Hindlimb muscle (tissue), 1 donor: ENCODE measurements around the gene JAK2. TPM values are rescaled to one million over a fixed set of nuclear protein-coding genes. Genes with fewer than 3 reads are reported as not detected.
"Not testable (repeated sequence)": the region's sequence is repeated elsewhere in the genome, so short reads cannot be mapped to it uniquely, and the experiment has no call there.

Experiments used
- DNase-seq: peaks from one replicate; pipeline ENCODE4 v3.0.0-alpha.2; 2013
- polyA plus RNA-seq: library from polyadenylated mRNA; unstranded; fragments of 120-200 nt; gene quantifications from one replicate; pipeline ENCODE4 v1.2.1, GENCODE V29; 2013; ENCODE audit not compliant: insufficient read length

The JAK2 gene
- polyA plus RNA-seq, 1 donor, result 12.3 TPM

DNA sequence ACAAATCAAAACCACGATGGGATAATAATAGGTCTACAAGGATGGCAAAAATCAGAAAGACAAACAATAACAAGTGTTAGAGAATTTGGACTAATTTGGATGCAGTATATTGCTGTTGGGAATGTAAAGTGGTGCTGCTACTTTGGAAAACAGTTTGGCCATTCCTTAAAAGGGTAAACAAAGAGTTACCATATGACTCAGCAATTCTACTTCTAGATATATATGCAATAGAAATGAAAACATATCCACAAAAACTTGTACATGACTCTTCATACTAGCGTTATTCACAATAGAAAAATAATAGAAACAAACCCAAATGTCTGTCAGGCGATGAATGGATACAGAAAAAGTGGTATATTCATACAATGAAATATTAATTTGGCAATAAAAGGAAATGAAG lies 58.3 kb downstream of the JAK2 start:
- DNase-seq, result no peak

- DNase-seq, result no peak
Measured at GRCh38 chr9:5044160-5044559, 59.1 kb downstream of the JAK2 start.

- DNase-seq, result no peak
Measured at GRCh38 chr9:5052838-5053237, 67.8 kb downstream of the JAK2 start.

DNA sequence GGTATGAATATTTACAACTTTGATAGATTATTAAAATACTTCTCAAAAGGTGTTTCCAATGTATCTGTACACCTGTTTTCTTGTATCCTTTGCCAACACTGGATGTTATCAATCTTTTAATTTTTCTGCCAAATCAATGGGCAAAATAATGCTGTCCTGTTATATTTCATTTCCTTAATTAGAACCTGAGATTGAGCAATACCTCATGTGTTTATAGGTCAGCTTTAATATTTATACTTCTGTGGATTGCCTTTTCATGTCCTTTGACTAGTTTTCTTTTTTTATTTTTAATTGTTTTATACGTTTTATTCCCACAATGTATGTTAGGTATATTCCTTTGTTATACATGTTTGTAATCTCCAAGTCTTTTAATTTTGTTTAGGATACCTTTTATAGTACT lies 77.6 kb downstream of the JAK2 start:
- DNase-seq, result no peak

GRCh38 chr9:5072871-5073270 lies 87.8 kb downstream of the JAK2 start:
- DNase-seq, result no peak

- no peak for DNase-seq
Measured at GRCh38 chr9:5073701-5074100, 88.6 kb downstream of the JAK2 start.

DNA sequence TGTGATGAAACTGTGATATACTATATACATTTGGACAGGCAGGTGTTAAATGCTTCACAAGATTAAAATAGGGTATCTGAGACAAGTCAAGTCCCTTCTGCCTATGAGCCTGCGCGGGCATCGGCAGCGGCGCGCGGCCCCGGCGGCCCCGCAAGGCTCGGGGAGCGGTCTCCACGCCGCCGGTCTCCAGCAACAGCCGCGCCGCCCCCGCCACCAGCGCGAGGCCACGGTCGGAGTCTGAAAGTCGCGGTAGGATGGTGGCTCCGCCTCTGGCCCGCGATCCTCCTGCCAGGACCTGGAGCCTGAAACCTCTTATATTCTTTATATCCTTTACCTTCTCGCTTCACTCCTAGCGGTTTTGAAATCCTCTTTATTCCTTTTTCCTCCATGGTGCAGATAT lies 100.9 kb downstream of the JAK2 start:
- DNase-seq, result no peak

DNA sequence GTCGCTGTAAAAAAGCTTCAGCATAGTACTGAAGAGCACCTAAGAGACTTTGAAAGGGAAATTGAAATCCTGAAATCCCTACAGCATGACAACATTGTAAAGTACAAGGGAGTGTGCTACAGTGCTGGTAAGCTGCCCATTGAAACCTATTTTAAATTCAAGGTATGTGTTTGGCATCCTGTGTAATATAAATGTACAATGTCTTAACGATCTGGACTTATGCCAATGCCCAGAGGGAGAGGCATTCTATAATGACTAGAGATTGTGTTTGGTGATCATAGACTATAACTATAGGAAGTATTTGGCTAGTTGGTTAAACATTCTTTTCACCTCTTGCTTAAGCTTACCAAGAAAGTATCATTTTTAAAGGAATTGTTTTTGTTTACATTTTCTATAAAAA lies 104.7 kb downstream of the JAK2 start:
- no peak for DNase-seq

GRCh38 chr9:5095795-5096194 lies 110.7 kb downstream of the JAK2 start:
- no peak for DNase-seq

DNA sequence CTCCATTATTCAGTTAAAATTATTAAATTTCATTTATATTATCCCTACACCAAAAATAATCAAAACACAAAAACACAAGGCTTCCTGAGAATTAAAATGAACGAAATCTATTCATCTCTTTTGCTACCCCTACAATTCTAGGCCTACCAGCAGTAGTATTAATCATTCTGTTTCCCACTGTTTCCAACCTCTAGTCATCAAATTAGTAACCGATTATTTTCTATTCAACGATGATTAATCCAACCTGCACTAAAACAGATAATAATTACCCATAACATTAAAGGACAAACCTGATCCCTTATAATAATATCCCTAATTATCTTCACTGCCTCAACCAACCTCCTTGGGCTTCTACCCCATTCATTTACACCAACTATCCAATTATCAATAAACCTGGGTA lies 114.4 kb downstream of the JAK2 start:
- no peak for DNase-seq

- DNase-seq, result not testable (repeated sequence)
Measured at GRCh38 chr9:5101127-5101526, 116.1 kb downstream of the JAK2 start.

- not testable (repeated sequence) for DNase-seq
Measured at GRCh38 chr9:5106517-5106916, 121.4 kb downstream of the JAK2 start.

DNA sequence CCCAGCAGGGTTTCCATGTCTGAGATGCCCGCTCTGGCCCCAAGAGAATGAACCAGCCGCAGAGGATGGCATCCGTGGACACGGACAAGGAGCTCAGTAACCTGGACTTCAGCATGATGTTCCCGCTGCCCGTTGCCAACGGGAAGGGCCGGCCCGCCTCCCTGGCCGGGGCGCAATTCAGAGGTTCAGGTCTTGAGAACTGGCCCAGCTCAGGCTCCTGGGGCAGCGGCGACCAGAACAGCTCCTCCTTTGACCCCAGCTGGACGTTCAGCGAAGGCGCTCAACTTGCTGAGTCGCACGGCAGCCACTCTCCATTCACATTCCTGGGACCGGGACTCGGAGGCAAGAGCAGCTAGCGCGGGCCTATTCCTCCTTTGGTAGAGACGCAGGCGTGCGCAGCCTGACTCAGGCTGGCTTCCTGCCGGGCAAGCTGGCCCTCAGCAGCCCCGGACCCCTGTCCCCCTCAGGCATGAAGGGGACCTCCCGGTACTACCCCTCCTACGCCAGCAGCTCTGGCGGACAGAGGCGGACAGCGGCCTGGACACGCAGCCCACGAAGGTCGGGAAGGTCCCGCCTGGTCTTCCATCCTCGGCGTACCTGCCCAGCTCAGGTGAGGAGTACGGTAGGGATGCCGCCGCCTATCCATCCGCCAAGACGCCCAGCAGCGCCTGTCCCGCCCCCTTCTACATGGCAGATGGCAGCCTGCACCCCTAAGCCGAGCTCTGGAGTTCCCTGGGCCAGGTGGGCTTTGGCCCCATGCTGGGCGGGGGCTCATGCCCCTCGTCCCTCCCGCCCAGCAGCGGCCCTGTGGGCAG lies 126.0 kb downstream of the JAK2 start:
- no peak for DNase-seq

GRCh38 chr9:5111696-5112095 lies 126.6 kb downstream of the JAK2 start:
- DNase-seq, result no peak

GRCh38 chr9:5112109-5112592 lies 127.1 kb downstream of the JAK2 start:
- no peak for DNase-seq

- DNase-seq, result no peak
Measured at GRCh38 chr9:5112646-5113045, 127.6 kb downstream of the JAK2 start.

GRCh38 chr9:5113523-5113922 lies 128.5 kb downstream of the JAK2 start:
- no peak for DNase-seq

- DNase-seq, result no peak
Measured at GRCh38 chr9:5113994-5114748, 129.1 kb downstream of the JAK2 start.

DNA sequence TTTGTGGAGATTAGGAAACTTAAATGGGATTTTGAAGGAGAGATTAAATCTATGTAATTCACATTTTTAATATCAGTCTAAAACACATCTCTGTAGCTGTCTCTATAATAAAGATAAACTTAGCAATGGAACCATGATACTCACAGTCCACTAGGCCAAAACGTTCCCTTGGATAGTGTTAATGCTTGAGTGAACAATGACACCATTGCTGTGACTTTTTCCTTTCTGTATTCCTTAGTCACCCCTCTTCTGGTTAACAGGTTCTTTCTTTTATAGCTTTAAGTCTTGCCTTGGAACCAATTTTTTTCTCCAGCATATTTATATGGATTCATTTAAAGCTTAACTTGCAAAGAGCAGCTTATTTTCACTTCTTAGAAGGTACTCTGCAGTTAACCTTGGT lies 137.0 kb downstream of the JAK2 start:
- DNase-seq, result no peak

DNA sequence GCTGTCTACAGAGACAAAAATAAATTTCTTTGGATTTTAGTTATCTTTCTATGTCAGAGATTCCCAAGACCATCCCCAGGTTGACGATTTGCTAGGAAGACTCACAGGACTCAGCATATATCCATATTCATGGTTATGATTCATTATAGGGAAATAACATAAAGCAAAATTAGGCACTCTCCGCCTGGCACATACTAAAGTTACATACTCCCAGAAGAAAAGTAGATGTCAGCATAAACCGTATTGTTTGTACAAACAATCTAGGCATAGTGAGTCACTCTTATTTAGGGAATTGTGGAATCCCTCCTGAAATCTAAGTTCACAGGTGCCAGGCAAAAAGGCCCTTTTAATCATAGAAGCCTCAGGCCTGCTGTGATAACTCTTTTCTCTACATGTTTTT lies 137.4 kb downstream of the JAK2 start:
- no peak for DNase-seq

DNA sequence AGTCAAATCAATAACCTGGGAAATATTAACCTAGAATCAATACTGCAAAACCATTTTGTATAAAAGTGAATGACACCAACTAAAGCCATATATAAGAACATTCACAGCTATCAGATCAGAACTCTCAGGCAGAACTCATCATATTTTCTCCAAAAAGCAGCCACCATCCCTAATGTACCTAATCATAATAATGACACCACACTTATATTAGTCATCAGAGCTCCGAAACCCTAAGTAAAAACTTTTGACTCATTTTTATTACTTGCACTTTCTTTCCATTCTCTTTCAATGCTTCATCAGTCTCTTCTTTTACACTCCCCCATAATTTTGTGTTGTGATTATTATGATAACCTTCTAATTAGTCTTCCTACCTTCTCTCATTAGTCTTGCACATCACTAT lies 155.1 kb downstream of the JAK2 start:
- DNase-seq, result no peak

GRCh38 chr9:5144217-5144616 lies 159.1 kb downstream of the JAK2 start:
- no peak for DNase-seq

DNA sequence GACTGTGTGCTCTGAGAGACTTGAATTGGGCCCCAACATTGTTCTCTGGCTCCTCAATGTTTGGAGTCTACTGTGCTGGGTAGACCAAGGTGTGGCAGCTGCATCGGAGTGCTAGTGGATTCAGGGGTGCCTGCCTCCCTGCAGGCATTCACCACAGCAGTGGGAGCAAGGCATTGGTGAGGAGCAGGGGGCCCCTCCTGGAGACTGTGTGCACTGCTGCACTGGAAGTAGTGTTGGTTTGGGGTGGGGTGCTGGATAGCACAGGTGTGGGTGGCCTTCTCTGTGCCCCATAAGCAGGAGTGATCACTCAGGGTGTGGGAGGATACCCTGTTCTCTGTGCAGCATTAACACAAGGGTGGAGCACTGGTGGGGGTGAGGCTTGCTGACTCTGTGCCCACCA lies 161.2 kb downstream of the JAK2 start:
- no peak for DNase-seq
